Measurements from ENCODE around the gene STAT3. TPM values are rescaled to one million over a fixed set of nuclear protein-coding genes. Genes with fewer than 3 reads are reported as not detected.

The STAT3 gene
- total RNA-seq (82.1 and 87.8 TPM in 2 replicates), polyA plus RNA-seq (82.7 and 102 TPM in 2 replicates)

- no peak for TF ChIP-seq CTCF (IDR thresholded peaks at IDR 0.05; ENCODE audit: low read depth, low read length)
- H3K27ac ChIP-seq, result peak within 1 kb of the TSS; percentile 93
- no peaks in the 10 kb centered on the region for H3K36me3 ChIP-seq
- H3K9me3 ChIP-seq (ENCODE audit: low read depth), result no peaks in the 10 kb centered on the region
- H3K4me3 ChIP-seq, result peak within 1 kb of the TSS; percentile 83
- DNase-seq (ENCODE audit: low read depth in 1 of 2, low spot score in 1 of 2), result peak; percentile 100
- H3K4me1 ChIP-seq (ENCODE audit: low read depth), result peaks cover 8% of the 10 kb centered on the region
- H3K27me3 ChIP-seq, result no peaks in the 10 kb centered on the region
These were observed at the start of gene STAT3 for GRCh38 chr17:42388381-42389134. Gene STAT3, minus strand, starts transcription at chr17:42388442. Its CDS starts 39,926 bp downstream, at chr17:42348516.

- Histone ChIP-seq H3K27ac (no peak overlapping the region), H3K4me3 (no peak overlapping the region), H3K36me3 (no peaks in the 10 kb centered on the region), H3K27me3 (no peaks in the 10 kb centered on the region), H3K4me1 (ENCODE audit: low read depth) (no peaks in the 10 kb centered on the region), H3K9me3 (ENCODE audit: low read depth) (no peaks in the 10 kb centered on the region)
- no peak for TF ChIP-seq CTCF (IDR thresholded peaks at IDR 0.05; ENCODE audit: low read depth, low read length)
- peak in 1 of 2 donors; percentile 98 for DNase-seq (ENCODE audit: low read depth in 1 of 2, low spot score in 1 of 2)
These were observed 48.1 kb upstream of the STAT3 start for GRCh38 chr17:42436391-42436790.

GRCh38 chr17:42431758-42432161, 43.5 kb upstream of the STAT3 start:
- H3K4me1 ChIP-seq (ENCODE audit: low read depth), result no peaks in the 10 kb centered on the region
- H3K36me3 ChIP-seq, result no peaks in the 10 kb centered on the region
- H3K4me3 ChIP-seq, result no peak overlapping the region
- no peaks in the 10 kb centered on the region for H3K9me3 ChIP-seq (ENCODE audit: low read depth)
- no peak for TF ChIP-seq CTCF (IDR thresholded peaks at IDR 0.05; ENCODE audit: low read depth, low read length)
- H3K27ac ChIP-seq, result no peak overlapping the region
- DNase-seq (ENCODE audit: low read depth in 1 of 2, low spot score in 1 of 2), result peak in 1 of 2 donors; percentile 73
- H3K27me3 ChIP-seq, result no peaks in the 10 kb centered on the region

- no peaks in the 10 kb centered on the region for H3K4me1 ChIP-seq (ENCODE audit: low read depth)
- H3K4me3 ChIP-seq, result no peak overlapping the region
- DNase-seq (ENCODE audit: low read depth in 1 of 2, low spot score in 1 of 2), result no peak
- no peak overlapping the region for H3K27ac ChIP-seq
- no peaks in the 10 kb centered on the region for H3K9me3 ChIP-seq (ENCODE audit: low read depth)
- TF ChIP-seq CTCF (IDR thresholded peaks at IDR 0.05; ENCODE audit: low read depth, low read length), result no peak
- no peaks in the 10 kb centered on the region for H3K36me3 ChIP-seq
- no peaks in the 10 kb centered on the region for H3K27me3 ChIP-seq
These were observed 41.6 kb upstream of the STAT3 start for GRCh38 chr17:42429726-42430447.

GRCh38 chr17:42428141-42428944, 40.1 kb upstream of the STAT3 start:
- no peak overlapping the region for H3K27ac ChIP-seq
- H3K4me1 ChIP-seq (ENCODE audit: low read depth), result no peaks in the 10 kb centered on the region
- peak; percentile 86 for TF ChIP-seq CTCF (IDR thresholded peaks at IDR 0.05; ENCODE audit: low read depth, low read length)
- DNase-seq (ENCODE audit: low read depth in 1 of 2, low spot score in 1 of 2), result peak; percentile 73 to 94
- H3K9me3 ChIP-seq (ENCODE audit: low read depth), result no peaks in the 10 kb centered on the region
- no peaks in the 10 kb centered on the region for H3K36me3 ChIP-seq
- H3K4me3 ChIP-seq, result no peak overlapping the region
- H3K27me3 ChIP-seq, result no peaks in the 10 kb centered on the region
